Measurements from ENCODE around the gene WASHC2A. TPM values are rescaled to one million over a fixed set of nuclear protein-coding genes. Genes with fewer than 3 reads are reported as not detected.
"Not testable (repeated sequence)": the region's sequence is repeated elsewhere in the genome, so short reads cannot be mapped to it uniquely, and the experiment has no call there.

The WASHC2A gene
- total and polyA plus RNA-seq, 7 donors = 19.8 to 40.9 (median 30.6) TPM

DNA sequence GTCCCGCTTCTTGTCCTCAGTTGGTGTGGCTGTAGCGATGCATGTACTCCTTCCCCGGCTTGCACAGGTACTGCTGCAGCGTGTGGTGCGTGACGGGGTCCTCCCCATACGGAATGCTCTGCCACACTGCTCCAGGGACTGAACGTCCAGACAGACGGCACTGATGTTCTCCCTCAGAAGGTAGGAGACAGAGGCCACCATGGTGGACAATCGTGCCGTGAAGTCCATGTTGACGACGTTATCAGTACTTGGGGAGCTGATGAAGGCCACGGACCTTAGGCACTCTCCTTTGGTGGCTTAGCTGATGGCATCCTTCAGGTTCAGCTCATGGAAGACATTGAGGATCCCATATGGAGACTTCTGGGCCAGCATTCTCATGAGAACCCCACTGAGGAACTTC lies 42.1 kb upstream of the WASHC2A start:
- H3K4me1 ChIP-seq = no peaks in the 10 kb centered on the region
- no peak for DNase-seq
- no peak overlapping the region for H3K27ac ChIP-seq
- 91 to 95% methylated on average over 14 of the region's 14 CpGs for WGBS, 2 donors
- no peak overlapping the region for H3K4me3 ChIP-seq
- H3K36me3 ChIP-seq = no peaks in the 10 kb centered on the region
- intact Hi-C loops (cut with DNase I) = no loop called here
- no peaks in the 10 kb centered on the region for H3K9me3 ChIP-seq
- peaks cover 0 to 16% (median 0%) of the 10 kb centered on the region in 3 donors for H3K27me3 ChIP-seq
- no peak for TF ChIP-seq POLR2A (IDR thresholded peaks at IDR 0.05)
- TF ChIP-seq EP300 (IDR thresholded peaks at IDR 0.05) = no peak
- TF ChIP-seq POLR2AphosphoS5 (IDR thresholded peaks at IDR 0.05) = no peak
- TF ChIP-seq CTCF (IDR thresholded peaks at IDR 0.05) = no peak

DNA sequence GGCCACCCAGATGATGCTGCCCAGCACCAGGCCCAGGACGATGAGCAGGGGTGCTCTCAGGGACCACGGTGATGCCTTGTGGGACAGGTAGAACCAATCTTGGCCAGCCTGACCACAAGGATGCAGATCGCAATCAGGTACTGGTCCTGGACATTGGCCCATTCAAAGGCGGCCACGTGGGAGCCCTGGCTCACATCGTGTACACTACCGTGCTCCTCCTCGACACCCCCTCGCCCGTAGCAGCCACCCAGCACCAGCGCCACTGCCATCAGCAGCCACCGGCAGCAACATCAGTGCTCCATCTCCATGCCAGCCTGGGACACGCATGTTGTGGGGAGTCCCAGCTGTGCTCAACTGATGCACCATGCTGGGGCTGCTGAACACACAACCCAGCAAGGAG lies 40.6 kb upstream of the WASHC2A start:
- WGBS, 2 donors = 93 to 95% methylated on average over 13 of the region's 13 CpGs

GRCh38 chr10:50033481-50033880 lies 34.3 kb upstream of the WASHC2A start:
- Histone ChIP-seq H3K27me3 (no peaks in the 10 kb centered on the region), H3K9me3 (no peaks in the 10 kb centered on the region), H3K27ac (no peak overlapping the region), H3K4me1 (no peaks in the 10 kb centered on the region), H3K4me3 (no peak overlapping the region), H3K36me3 (no peaks in the 10 kb centered on the region)
- WGBS, 2 donors = 61 to 73% methylated on average over 3 of the region's 3 CpGs
- intact Hi-C loops (cut with DNase I) = no loop called here
- TF ChIP-seq EP300 (IDR thresholded peaks at IDR 0.05) (no peak), POLR2AphosphoS5 (IDR thresholded peaks at IDR 0.05) (no peak), CTCF (IDR thresholded peaks at IDR 0.05) (no peak), POLR2A (IDR thresholded peaks at IDR 0.05) (no peak)
- no peak for DNase-seq

More for the DNA sequence above, 40.6 kb upstream of the WASHC2A start:
- no peak for TF ChIP-seq CTCF (IDR thresholded peaks at IDR 0.05)
- TF ChIP-seq POLR2A (IDR thresholded peaks at IDR 0.05) = no peak
- no peak for TF ChIP-seq EP300 (IDR thresholded peaks at IDR 0.05)
- no peak for TF ChIP-seq POLR2AphosphoS5 (IDR thresholded peaks at IDR 0.05)
- DNase-seq = no peak
- Histone ChIP-seq H3K4me3 (no peak overlapping the region), H3K27ac (no peak overlapping the region), H3K4me1 (no peaks in the 10 kb centered on the region), H3K36me3 (no peaks in the 10 kb centered on the region), H3K27me3 (peaks cover 0 to 16% (median 0%) of the 10 kb centered on the region in 3 donors), H3K9me3 (no peaks in the 10 kb centered on the region)
- intact Hi-C loops (cut with DNase I) = no loop called here

DNA sequence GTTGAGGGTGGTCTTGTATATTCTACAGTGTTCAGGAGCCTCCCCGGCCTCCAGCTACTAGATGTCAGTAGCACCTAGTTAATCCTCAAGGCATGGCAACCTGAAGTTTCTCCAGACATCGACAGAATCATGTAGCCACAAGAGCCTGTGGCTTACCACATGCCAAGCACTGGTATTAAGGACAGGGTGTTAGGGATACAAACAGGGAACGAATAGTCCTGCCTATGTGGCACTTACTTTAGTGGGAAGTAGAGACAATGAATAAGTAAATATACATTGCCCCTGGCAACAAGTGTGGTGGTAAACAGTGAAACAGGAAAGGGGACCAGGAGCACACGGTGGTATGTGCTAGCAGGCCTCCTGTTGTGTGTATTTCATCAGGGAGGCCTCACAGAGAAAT lies 32.4 kb upstream of the WASHC2A start:
- H3K27ac ChIP-seq; H3K4me3 ChIP-seq; H3K36me3 ChIP-seq; H3K9me3 ChIP-seq; H3K27me3 ChIP-seq; intact Hi-C loops (cut with DNase I); H3K4me1 ChIP-seq; DNase-seq: not testable (repeated sequence)
- 52 to 55% methylated on average over 4 of the region's 4 CpGs for WGBS, 2 donors

GRCh38 chr10:50044941-50045664 lies 22.7 kb upstream of the WASHC2A start:
- intact Hi-C loops (cut with DNase I) = no loop called here
- no peak for TF ChIP-seq POLR2A (IDR thresholded peaks at IDR 0.05)
- no peak for TF ChIP-seq EP300 (IDR thresholded peaks at IDR 0.05)
- TF ChIP-seq CTCF (IDR thresholded peaks at IDR 0.05) = no peak
- TF ChIP-seq POLR2AphosphoS5 (IDR thresholded peaks at IDR 0.05) = no peak
- WGBS, 2 donors = 62 to 78% methylated on average over 5 of the region's 5 CpGs

GRCh38 chr10:50046457-50046856 lies 21.3 kb upstream of the WASHC2A start:
- intact Hi-C loops (cut with DNase I); H3K4me3 ChIP-seq; H3K36me3 ChIP-seq; H3K27me3 ChIP-seq; H3K4me1 ChIP-seq; DNase-seq; H3K9me3 ChIP-seq; H3K27ac ChIP-seq: not testable (repeated sequence)
- 88 to 94% methylated on average over 9 of the region's 9 CpGs for WGBS, 2 donors

More at GRCh38 chr10:50044941-50045664, 22.7 kb upstream of the WASHC2A start:
- DNase-seq = no peak
- Histone ChIP-seq H3K4me1 (no peaks in the 10 kb centered on the region), H3K4me3 (no peak overlapping the region), H3K27ac (no peak overlapping the region), H3K36me3 (no peaks in the 10 kb centered on the region), H3K27me3 (no peaks in the 10 kb centered on the region), H3K9me3 (no peaks in the 10 kb centered on the region)

- 76 to 90% methylated on average over 5 of the region's 5 CpGs for WGBS, 2 donors
These were observed 20.2 kb upstream of the WASHC2A start for GRCh38 chr10:50047594-50047993.

GRCh38 chr10:50051995-50052660 lies 15.6 kb upstream of the WASHC2A start:
- intact Hi-C loops (cut with DNase I); H3K27me3 ChIP-seq; H3K4me1 ChIP-seq; H3K9me3 ChIP-seq; DNase-seq; H3K27ac ChIP-seq; H3K4me3 ChIP-seq; H3K36me3 ChIP-seq: not testable (repeated sequence)
- WGBS, 2 donors = 46 to 49% methylated on average over 3 of the region's 3 CpGs

More at GRCh38 chr10:50047594-50047993, 20.2 kb upstream of the WASHC2A start:
- DNase-seq; H3K36me3 ChIP-seq; H3K4me3 ChIP-seq; intact Hi-C loops (cut with DNase I); H3K27me3 ChIP-seq; H3K27ac ChIP-seq; H3K9me3 ChIP-seq; H3K4me1 ChIP-seq: not testable (repeated sequence)
